Fibroblast of peridontal ligament (primary cell): Measurements from ENCODE around the gene SPSB1.
A peak's percentile ranks its signal among the peaks of the same experiment; 100 is the strongest.

Experiments used
- DNase-seq: peaks from one replicate; pipeline ENCODE4 v3.0.0-alpha.2; 2010; ENCODE audit errors: extremely low read depth

The SPSB1 gene

DNA sequence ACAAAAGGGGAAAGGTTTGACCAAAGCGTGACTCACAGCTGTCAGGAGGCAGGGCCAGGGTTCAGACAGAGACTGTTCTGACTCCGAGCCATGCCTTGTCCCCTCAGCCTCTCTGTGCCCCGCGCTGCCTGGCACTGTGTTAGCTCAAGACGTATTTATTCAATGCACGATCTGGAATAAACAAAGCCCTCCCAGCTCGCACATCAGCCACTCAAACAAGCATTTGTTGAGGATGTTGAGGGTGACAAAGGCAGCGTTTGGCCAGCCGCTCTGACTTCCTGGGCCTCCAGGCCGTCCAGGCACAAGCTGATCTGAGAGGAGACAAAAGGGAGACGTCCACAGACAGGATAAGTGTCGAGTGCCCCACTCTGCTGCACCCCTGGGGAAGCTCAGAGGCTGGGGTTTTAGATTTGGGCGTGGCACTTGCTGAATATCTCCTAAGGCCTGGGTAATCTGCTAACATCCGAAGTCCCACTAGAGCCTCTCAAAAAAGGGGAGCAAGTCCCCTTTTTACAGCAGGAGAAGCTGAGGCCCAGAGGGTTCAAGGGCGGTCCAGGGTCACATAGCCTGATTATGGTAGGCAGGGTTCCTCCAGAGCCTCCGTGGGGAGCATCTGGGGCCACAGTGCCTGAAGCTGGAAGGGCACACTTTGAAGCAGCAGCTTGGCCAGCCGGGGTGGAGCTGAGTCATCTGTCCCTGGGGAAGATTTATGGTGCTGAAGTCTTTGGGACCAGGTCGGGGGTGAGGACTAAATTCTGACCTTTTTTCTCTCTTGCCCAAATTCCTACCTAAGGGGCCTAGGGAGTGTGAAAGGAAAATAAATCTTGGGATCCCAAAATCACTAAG lies 95.9 kb downstream of the SPSB1 start:
- DNase-seq = peak; percentile 30

DNA sequence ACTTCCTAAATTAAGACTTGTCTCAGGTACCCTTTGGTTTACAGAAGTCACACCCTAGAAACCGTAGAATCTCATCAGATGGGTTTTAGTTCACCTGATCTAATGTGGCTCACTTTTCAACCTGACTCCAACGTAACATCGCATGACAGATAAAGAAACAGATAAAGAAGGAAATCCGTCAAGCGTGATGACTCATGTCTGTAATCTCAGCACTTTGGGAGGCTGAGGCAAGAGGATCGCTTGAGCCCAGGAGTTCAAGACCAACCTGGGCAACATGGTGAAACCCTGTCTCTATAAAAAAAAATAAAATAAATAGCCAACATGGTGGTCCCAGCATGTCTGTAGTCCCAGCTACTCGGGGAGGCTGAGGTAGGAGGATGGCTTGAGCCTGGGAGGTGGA lies 97.3 kb downstream of the SPSB1 start:
- no peak for DNase-seq

DNA sequence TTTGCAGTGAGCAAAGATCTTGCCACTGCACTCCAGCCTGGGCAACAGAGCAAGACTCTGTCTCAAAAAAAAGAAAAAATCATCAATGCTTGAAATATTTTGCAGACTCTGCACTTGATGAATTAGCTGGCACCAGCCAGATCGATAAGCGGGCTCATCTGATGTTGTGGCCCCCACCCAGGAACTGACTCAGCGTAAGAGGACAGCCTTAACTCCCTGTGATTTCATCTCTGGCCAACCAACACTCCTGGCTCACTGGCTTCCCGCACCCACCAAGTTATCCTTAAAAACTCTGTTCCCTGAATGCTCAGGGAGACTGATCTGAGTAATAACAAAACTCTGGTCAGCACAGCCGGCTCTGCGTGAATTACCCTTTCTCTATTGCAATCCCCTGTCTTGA lies 98.9 kb downstream of the SPSB1 start:
- no peak for DNase-seq

DNA sequence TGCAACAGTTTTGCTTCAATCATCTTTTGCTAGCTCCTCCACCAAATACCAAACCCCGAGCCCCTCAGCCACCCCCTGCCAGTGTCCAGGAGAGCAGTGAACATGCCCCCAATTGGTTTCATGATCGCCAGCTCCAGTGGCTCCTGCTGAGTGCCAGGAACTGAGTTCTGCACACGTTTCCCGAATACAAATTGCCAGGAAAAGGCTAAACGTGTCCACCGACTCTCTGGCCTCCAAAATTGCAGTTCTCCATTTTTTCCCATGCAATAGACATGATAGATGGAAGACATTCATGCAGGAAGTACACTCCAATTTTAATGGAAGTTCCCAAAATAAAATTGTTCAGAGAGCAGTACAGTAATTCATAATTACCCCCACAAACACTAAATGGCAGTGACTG lies 101.3 kb downstream of the SPSB1 start:
- DNase-seq = no peak

DNA sequence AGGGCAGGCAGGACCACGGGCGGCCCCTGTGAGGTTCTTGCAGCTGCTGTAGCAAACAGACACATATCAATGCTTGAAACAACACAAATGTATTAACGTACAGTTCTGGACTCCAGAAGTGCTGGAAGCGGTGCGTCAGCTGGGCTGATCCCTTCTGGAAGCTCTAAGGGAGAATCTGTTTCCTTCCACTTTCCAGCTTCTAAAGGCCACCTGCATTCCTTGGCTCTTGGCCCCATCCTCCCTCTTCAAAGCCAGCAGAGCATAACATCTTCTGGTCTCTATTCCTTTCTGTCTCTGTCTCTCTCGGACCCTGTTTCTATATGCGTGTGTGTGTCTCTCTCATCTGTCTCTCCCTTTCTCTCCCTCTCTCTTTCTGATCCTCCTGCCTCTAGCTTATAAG lies 102.3 kb downstream of the SPSB1 start:
- no peak for DNase-seq

DNA sequence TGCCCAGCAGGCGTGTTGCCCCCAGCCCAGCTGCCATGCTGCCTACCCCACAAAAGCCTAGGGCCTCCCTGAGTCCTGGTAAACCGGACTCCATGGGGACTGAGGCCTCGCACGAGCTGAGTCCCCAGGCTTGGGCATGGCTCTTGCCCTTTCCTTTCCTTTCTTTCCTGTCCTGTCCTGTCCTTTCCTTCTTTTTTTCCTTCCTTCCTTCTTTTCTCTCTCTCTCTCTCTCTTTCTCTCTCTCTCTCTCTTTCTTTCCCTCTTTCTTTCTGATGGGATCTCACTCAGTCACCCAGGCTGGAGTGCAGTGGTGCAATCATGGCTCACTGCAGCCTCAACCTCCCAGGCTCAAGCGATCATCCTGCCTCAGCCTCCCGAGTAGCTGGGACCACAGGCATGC lies 104.4 kb downstream of the SPSB1 start:
- DNase-seq = no peak

DNA sequence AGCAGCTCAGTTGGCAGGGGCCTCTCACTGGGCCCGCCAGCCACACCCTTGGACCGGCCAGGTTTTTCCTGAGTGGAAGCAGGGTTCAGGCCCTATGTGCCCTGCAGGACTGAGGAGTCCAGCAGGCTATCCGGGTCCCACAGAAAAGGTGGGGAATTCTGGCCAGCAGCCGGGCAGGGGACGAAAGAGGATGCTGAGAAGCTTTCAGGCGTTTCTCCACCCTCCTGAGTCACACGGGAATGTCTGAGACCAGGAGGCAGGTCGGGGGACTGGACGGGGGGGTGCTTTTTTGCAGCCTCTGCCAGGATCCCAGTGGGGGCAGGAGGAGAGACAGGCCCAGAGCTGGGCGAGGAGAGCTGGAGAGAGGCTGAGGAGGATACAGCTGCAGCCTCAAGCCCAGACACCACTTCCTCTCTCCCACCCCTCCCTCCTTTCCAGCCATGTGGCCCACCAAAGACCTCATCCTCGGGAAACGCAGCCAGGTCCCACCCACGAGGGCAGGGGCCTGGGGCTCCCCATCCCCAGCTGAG lies 105.4 kb downstream of the SPSB1 start:
- no peak for DNase-seq

DNA sequence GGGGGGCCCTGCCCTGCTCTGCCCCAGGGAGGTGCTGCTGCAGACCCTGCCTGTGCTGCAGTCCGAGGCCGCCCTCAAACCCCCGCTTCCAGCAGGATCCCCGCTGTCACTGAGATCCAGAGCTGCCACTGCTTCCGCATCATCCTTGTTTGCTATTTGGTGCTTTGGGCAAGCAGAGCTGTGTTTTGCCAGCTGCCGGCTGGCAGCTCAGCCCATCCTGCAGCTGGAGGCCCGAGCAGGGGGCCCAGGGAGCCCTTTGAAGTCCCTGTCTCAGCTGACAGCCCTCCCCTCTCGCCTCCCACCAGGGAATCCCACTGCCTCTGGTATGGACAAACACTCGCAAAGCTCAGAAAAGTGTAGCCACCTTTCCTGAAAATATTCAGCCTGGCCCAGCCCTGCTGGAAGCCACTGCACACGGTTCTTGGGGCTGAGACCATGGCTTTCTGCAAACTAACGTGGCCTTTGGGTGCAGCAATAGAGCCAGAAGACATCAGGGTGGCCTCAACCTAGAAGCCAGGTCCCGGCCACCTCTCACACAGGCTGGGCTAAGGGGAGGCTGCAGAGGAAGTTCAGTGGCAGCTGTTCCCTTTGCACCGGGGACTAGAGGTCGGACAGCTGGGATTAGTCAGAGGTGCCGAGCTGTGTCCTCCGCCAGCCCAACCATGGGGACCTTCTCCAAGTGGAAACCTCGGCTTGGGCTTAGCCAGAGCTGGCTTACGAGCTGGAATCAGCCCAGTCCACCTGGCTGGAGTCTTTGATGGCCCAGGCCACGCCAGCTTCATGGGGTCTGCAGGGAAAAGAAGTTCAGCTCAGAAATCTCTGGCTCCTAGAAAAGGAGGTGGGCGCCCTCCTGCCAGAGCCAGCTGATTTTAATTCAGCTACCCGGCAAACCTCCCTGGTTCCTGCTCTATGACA lies 107.1 kb downstream of the SPSB1 start:
- no peak for DNase-seq

DNA sequence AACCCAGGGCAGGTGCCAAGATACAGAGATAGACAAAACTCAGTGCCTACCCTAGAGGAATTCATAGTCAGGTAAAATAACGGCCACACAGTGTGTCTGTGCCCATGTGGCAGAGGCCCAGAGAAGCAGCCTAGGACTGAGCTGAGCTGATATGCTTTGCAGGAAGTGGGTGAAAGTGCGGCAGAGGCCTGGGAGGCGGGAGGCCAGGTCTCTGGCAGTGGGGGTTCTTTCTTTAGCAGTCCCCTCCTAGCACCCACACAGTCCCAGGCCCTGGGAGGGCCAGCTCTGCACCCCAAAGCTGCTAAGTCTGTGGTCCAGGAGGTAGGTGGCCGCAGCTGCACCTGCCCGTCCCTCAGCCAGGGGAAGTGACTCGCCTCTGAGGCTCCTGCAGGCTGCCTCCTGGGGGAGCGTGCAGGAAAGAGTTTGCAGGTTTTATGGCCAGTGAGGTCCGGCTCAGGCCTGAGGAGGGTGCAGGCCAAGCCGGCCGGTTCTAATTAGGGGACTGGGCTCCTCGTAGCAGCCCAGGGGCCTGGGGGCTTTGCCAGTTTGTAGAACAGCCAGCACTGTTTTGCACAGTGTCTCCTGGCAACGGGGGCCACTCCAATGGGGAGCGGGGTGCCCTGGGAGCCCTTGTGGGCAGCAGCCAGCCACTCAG lies 107.9 kb downstream of the SPSB1 start:
- DNase-seq = no peak

DNA sequence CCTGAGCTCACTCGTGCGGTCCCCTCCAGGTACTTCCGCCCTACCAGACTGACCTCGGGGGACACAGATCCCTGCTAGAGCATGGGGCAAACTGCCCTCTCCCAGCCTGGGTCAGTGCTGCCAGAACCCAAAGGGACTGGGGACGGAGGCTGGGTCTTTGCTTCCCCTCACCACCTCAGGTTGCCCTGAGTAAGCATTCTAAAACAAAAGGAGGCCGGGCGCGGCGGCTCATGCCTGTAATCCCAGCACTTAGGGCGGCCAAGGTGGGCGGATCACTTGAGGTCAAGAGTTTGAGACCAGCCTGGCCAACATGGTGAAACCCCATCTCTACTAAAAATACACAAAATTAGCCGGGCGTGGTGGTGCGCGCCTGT lies 108.4 kb downstream of the SPSB1 start:
- DNase-seq = no peak

DNA sequence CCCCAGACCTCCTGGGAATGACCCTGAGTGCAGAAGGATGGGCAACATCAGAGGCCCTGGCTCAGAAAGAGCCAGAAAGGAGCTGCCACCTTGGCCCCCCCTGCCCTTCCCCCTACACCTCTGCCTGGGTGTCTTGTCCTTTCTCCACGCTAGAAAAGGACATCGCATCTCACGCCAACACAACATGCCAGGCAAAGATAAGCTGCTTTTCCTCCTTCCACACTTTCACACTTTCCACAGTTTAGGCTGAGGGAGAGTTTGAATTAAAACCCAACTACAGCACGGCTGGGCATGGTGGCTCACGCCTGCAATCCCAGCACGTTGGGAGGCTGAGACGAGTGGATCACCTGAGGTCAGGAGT lies 109.5 kb downstream of the SPSB1 start:
- no peak for DNase-seq

DNA sequence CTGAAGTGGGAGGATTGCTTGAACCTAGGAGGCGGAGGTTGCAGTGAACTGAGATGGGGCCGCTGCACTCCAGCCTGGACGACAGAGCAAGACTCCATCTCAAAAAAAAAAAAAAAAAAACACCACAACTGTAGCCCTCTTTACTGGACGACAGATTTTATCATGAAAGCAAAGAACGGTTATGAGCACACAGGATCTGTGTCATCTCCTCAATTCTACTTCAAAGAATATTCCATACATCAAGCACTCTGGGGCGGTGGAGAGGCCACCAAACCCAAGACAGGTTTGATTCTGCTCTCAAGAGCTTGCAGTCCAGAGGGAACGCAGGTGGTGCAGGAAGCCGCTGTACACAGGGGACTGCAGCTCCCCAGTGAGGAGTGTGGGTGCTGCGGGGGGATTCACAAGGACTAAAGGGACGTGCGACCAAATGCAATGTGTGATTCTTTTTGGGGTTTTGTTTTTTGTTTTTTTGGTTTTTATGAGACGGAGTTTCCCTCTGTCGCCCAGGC lies 110.1 kb downstream of the SPSB1 start:
- DNase-seq = no peak

DNA sequence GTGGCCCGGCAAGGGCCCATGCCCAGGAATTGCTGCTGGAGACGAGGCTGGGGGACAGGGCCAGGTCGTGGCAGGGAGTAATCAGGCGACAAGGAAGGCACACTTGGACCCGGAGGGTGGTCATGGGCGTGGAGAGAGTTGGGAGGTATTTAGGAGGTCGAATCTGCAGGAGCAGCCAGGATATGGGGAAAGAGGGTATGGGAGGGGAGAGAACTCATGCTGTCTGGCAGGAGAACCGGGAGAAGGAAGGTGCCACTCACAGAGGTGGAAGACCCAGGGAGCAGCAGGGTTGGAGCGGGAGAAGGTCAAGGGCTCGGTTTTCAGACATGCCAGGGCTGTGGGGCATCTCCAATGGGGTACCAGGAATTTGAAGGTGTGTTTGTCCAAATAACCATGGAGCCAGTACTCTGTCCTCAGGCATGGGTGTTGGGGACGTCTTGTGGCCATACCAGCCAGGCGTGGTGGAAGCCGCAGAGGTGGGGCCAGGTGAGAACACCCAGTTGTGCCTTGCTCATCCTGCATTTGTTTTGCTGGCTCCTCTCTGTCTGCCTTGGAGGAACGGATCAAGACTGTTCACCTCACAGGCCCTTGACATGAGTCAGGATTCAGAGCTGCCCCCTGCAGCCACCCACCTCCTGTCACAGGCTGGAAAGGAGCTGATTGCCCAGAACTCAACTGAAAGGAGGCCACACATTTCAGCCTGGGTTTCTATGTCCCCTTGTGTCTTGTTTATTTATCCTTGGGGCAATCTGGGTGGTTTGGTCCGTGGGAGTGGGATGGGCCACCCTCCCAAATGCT lies 111.6 kb downstream of the SPSB1 start:
- no peak for DNase-seq

DNA sequence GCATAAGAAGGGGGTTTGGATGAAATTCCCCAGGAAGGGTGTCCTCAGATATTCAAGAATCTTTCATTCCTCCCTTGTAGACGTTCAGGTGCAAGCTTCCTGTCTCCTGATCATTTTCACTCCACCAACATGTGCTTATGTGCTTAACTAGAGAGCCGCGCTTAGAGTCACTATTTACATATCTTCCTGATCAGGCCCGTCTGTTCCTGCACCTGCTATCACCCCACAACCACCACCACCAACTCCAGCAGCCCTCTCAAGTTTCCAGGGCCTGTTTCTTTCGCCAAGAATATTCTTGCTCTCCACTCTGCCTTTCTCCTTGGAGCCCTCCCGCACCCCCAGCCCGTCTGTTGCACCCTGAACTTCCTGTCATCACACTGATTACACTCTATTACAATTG lies 113.4 kb downstream of the SPSB1 start:
- DNase-seq = no peak

DNA sequence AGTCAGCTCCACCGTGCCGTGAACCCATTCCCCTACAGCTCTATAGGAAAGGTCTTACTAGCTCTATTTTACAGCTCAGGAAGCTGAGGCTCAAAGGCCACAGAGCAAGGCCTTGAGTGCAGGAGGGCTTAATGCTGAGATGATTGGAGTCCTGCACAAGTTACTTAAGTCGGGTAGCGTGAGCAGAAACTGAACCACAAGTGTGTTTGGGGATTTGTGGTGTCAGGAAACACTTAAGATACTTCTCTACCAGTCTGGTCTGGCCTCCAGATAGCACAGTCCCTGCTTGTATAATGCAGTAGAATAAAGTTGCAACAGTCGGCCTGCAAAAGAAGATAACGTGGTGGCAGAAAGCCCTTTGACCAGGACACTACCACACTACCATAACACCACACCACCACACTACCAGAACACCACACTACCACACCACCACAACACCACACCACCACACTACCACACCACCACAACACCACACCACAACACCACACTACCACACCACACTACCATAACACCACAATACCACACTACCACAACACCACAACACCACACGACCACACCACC lies 118.1 kb downstream of the SPSB1 start:
- peak; percentile 98 for DNase-seq

DNA sequence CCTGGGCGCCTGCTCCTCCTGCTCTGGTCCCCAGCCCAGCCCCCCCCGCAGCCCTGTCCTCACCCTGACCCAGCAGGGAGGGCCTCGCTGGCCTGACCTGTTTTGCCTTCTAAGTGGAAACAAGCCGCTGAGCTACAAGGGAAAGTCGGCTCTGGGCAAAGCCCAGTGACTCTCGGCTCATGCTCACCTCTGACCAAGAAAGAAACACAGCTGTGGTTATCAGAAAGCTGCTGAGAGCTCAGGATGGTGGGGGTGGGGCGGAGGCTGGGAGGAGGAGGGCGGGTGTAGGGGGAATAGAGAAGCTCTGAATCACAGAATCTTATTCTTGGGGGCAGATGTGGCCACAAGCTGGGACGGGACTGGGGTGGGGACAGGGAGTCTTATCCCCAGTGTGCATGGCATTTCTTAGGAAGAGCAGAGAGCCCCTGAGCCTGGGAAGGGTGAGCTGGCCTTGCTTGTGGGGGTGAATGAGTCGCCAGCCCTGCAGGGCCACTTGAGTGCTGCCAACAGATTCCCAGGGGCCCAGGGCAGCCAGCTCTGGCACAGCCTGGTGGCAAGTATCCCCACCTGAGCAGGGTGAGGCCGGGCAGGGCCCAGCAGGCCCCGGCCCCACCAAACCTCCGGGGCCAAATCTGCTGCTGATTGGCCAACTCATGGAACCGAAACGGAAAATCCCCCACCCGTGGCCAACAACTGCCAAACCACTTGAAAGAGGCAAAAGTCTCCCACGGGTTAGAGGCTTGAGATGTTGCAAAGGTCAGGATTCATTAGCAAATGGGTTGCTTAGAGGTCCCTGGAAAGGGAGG lies 120.6 kb downstream of the SPSB1 start:
- DNase-seq = peak; percentile 96

DNA sequence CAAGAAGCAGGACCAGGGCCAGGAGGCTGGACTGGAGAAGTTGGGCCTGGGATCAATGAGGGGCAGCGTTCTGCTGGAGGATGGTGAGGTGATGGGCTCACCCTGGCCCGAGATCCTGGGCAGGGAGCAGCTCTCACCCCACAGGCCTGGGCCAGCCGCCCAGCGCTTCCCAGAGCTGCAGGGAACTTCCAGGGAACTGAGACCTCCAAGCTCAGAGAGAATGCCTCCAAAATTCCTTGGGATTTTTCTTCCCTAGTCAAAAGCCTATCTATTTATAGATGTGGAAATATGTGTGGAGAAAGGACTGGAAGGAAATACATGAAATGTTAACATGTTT lies 121.2 kb downstream of the SPSB1 start:
- no peak for DNase-seq

DNA sequence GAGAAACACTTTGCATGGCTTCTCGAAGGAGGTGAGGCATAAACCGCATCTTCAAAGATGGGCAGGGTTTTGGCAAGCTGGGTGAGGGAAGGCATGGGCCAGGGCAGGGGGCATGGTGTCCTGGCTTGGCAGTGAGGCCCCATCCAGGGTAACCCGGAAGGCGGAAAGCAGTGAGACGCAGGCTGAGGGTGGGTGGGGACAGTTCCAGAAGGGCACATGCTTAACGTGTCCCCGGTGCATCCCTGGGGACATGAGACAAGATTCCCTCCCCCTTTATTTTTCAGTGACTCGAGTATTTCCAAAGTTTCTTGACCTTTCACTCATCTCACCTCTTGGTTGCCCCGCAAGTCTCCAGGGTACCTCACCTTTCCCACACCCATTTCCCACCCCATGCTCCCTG lies 123.8 kb downstream of the SPSB1 start:
- DNase-seq = no peak

DNA sequence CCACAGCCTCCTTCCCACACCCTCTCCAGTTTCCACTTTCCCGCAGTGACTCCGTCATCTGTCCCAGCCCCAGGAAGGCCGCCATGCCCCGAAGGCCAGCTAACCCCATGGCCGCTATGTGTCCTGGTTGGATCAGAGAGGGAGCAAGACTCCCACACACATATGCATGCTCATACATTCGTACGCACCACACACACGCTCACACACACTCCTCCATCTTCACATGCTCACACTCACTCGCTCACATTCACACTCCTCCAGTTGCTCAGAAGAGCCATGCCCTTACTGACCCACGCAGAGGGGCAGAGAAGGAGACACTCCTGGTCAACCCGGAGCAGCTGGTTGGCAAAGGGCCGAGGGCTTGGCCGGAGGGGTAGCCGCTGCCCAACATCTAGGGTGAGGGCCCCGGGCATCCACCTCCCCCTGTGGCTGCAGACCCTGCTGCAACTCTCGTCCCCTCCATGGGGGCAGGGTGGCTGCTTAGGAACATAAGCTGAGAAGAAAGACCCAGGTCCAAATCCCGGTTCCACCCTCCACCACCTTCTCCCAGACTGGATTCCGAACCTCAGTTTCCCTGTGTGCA lies 124.3 kb downstream of the SPSB1 start:
- DNase-seq = no peak

DNA sequence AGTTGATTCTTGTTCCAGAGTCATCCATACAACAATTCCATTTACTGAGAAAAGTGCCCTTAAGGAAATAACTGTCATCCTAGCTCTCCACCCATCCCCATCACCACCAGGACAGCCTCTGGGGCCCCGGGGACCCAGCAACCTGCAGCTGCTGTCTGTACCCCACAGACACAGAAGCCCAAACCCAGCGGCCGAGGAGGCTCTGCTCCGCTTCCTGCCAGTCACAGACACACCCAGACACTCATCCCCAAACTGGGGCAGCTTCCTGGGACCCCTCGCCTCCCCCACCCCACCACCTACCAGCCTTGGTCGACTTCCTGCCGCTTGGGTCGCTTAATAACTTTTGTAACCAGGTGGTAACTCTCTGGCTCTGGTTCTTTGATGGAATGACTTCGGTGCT lies 125.0 kb downstream of the SPSB1 start:
- DNase-seq = no peak
